Hematopoietic multipotent progenitor cell treated with erythropoietin and hydrocortisone succinate and interleukin-3 and kit ligand, for 15 days (in vitro differentiated cells): ENCODE results near the gene ROPN1.
A peak's percentile ranks its signal among the peaks of the same experiment; 100 is the strongest.

Experiments
- DNase-seq: peaks from one replicate; pipeline ENCODE4 v3.0.0-alpha.2; 2015; ENCODE audit warnings: low spot score

The ROPN1 gene

GRCh38 chr3:123948449-123948848 lies 43.5 kb downstream of the ROPN1 start:
- DNase-seq: no peak

DNA sequence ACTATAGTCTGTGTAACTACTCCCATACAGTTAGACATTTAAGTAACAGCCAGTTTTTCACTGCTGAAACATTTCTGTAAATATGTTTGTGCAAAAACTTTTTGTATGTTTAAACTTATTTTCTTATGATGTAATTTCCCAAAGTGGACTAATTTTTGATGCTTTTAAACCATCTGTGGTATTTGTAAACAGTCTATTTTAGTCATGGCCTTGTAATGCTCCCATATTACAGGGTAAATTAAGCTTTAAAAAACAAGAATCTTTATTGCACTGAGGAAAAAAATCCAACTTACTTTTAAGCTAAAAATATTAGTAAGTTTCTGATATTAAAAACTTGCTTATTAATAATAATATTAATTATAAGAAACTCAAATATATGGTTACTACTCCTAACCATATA lies 44.4 kb downstream of the ROPN1 start:
- DNase-seq: no peak

GRCh38 chr3:123941542-123941941 lies 50.4 kb downstream of the ROPN1 start:
- no peak for DNase-seq

DNA sequence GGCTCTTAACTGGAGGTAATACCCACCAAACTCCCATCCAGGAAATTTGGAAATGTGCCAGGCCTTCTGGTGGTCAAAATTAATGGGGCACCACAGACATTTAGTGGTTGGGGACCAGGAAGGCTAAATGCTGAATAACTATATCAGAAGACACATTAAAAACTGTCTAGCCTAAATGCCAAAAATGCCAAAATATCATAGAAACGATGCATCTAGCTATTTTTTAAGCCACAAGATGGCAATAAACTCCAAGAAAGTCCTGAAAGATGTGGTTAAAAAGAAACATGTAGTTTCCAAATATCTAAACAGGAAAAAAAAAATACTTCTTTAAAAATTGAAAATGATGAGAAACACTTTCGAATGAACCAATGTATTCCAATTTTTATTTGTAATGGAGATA lies 50.8 kb downstream of the ROPN1 start:
- peak; percentile 15 for DNase-seq

GRCh38 chr3:123939706-123940105 lies 52.2 kb downstream of the ROPN1 start:
- DNase-seq: no peak

DNA sequence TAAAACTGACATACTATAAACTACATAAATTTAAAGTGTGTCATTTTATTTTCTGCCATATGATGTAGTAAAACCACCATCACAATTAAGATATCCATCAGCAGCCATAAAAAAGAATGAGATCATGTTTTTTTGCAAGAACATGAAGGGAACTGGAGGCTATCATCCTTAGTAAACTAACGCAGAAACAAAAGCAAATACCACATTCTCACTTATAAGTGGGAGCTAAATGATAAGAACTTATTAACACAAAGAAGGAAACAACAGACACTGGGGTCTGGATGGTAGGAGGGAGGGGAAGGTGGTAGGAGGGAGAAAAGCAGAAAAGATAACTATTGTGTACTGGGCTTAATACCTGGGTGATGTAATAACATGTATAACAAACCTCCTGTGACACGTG lies 55.5 kb downstream of the ROPN1 start:
- no peak for DNase-seq

DNA sequence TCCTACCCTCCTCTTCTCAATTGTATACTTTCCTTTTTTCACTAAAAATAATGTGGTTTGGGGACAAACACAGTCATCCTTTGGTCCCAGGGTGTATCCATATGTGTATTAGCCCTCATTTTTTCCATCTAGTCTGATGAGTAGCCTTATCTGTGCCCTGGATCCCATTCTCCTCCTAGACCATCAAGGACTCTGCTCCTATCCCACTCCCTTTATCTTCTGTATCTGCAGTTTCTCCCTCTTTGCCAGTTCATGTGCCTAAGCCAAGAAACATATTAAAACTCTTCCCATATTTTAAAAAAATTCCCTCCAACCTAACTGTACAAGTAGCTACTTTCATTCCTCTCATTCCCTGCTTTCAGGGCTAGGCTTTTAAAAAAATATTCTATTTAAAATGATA lies 56.1 kb downstream of the ROPN1 start:
- no peak for DNase-seq

DNA sequence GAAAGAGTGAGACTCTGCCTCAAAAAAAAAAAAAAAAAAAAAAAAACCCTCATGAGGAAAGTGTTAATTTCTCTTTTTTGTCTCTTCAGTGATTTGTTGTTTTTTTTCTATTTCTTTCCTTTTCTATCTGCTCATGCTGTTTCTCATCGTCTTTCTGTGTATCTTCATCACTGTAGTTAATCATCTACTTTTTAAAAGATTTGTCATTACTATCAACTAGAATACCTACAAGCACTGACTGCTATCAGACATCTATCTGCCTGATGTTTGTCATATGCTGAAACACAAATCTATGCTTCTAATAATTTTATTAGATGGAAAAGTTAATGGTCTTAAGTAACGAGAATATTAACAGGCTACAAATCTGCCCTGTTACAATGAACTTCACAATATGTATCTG lies 57.7 kb downstream of the ROPN1 start:
- no peak for DNase-seq

DNA sequence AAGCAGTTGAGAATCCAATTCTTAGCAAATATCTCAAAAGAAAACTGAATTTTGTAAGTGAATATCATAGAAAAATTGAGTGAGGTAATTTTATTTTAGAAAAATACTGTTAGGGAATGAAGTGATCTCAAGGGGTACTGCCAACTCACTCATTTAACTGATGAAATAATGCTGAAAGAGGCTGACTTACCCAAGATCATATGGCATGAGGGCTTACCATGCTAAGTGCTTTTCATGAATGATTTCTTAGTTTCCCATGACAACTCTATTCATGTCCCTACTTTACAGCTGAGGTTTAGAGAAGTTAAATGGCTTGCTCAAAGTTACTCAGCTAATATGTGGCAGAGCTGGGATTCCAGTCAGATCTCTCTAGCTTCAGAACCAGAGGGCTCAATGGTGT lies 61.5 kb downstream of the ROPN1 start:
- DNase-seq: no peak

- DNase-seq: no peak
Measured at GRCh38 chr3:123929325-123929724, 62.6 kb downstream of the ROPN1 start.

GRCh38 chr3:123926396-123926795 lies 65.5 kb downstream of the ROPN1 start:
- DNase-seq: no peak

GRCh38 chr3:123920868-123921267 lies 71.1 kb downstream of the ROPN1 start:
- DNase-seq: no peak

DNA sequence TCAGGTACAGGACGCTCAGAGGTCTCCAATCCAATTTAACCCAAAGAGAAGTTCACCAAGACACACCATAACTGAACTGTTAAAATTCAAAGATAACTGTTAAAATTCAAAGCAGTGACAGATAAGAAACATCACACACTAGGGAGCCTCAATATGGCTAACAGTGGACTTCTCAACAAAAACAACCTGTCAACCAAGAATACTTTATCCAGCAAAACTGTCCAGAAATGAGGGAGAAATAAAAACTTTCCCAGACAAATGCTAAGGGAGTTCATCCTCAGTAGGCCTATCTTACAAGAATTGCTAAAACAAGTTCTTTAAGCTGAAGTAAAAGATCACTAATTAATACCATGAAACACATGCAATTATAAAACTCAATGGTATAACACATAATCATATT lies 71.5 kb downstream of the ROPN1 start:
- no peak for DNase-seq

DNA sequence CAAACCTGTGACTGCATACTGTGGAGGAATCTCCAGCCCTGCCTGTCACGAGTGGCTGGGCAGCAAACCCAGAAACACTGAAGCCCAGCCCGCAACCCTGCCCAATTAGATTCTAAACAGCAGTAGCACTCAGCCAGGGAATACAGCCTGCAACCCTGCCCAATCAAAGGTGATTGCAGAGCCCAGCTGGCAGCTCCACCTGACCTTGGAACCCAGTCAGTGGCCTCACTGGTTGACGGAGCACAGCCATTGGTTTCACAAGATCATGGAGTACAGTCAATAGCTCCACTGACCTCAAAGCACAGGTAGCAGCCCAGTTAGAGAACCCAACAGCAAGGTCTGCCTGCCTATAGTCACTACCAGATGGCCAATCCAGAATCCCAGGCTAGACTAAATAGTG lies 72.6 kb downstream of the ROPN1 start:
- DNase-seq: no peak
